SK-N-DZ (cell line): ENCODE results near the gene SPA17.

Experiments used
- DNase-seq: peaks from one replicate; pipeline ENCODE4 v3.0.0-alpha.2; 2015; ENCODE audit warnings: low spot score

SPA17 gene

DNA sequence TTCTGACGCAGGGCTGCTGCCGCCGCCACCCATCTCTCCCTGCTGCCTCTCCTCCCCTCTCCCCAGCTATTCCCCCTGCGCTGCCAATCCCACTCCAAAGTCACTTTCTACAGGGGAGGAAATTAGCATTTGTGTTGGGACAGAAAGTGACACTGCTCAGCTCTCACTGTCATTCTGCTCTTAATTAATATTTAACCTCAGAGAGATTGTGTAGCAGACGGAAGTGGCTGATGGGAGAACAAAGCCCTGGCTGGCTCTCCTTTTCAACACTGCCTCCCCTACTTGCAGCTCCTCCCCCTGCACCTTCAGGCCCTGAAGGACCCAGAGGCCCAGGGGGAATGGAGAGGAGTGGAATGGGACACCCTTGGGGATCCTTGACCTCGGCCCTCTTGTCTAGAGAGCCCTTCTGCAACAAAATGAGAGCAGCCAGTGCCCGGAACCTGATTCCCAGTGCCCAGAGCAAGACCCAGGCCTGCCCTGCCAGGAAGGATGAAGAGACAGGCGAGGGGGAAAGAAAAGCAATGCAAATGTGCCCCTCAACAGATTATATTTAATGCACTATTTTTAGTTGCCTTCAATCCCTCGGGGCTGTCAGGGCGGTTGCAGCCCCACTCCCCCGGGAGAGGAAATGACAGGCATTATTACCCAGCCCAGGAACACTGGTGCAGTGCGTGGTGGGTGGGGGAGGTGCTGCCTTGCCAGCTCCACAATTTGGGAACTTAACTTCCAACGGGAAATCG is 51.4 kb downstream of the SPA17 start:
- no peak for DNase-seq

DNA sequence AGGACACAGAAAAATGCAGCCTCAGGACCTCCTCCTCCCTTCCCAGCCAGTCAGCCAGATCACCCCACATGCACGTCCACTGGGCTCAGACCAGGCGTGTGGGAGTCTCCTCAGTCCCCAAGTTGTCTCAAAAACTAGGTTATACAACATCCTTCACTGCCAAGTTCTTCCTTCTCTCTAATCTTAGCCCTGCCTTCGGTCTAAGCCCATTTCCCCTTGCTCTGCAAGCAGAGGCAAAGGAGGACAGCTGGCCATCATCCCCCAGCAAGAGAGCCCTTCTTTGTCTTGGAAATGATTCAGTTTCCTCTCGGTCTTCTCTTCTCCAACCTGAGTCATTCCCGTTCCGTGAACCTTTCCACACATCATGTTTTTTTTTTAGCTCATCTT is 52.0 kb downstream of the SPA17 start:
- DNase-seq, result no peak

DNA sequence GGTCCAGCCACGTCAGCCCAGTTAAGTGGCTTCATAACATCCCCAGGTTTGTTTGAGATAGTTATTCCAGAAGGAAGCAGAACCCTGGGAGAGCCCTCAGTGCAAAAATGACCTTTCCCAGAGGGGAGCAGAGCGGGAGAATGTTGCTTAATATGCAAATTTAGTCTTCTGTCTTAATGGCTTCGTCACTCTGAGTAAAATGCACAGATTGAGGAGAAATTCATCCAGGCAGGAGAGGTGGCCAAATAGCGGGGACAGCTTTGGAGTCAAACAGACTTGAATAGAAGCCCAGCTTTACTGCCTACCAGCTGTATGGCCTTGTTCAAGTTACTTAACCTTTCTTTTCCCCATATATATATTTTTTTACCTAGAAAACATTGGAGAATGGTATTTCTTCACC is 53.8 kb downstream of the SPA17 start:
- DNase-seq, result no peak

DNA sequence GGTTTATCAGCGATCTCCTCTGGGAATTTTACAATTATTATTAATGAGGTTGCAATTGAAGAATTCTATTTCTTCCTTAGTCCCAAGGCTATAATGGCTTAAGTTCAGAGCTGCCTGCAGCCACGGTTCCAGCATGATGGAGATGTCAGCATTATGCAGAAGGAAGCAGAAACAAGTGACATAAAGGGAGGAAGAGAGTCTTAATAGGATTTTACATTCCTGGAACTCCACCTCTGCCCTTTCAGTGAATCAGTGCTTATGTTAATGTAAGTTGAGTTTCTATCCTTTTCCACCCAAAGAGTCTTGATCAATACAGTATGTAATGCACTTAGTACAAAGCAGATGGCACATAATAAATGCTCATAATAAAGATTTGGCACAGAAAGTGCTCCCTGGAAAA is 54.4 kb downstream of the SPA17 start:
- no peak for DNase-seq

DNA sequence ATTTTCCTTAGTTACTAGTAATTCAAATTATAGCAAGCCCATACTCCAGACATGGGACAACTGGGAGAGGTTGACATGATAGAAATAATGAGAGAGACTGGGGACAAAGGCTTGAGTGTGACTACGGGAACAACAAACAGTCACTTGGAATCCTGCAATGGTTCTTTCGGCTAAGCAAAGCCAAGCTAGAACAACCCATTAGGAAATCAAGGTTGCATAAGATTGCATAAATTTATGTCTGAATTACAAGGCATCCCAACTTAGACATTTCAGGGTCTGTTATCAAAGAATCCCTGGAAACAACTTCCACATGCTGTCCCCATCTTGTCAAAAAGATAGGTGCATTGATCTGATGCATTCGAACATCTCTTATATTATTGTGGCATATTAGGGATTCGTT is 55.9 kb downstream of the SPA17 start:
- DNase-seq, result no peak

DNA sequence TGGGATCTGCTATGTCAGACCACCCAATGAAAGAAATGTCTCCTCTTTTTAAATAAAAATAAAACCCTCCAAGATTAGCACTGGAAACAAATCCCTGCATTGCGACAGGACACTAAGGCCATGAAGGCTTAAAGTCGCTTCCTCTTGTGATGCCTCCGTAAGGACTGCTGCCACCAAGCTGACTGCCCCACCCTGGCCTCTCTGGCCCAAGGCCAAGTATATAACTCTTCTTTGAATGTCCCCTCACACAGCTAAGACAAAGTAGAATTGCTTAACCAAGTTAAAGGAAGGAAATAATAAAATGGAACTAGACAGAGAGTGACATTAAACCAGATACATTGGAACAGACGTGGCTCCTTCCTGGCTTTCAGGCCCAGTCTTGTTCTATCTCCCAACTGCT is 58.5 kb downstream of the SPA17 start:
- DNase-seq, result no peak

DNA sequence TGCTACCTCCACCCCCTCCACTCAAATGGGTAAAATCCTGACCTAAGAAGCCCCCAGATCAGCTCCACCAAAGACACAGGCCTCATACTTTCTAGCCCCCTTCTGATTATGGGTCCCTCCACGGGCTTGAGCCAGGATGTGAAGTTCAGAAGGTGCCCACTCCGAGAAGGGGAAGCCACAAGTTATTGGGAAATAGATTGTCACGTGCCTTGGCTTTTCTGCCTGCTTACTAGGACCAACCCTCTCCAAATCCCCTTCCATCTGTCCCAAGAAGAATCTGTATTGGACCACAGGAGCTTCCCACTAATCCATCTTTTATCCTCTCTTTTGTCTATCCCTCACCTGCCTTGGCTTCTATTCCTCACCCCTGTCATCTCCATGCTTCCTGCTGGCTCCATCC is 63.0 kb downstream of the SPA17 start:
- no peak for DNase-seq

DNA sequence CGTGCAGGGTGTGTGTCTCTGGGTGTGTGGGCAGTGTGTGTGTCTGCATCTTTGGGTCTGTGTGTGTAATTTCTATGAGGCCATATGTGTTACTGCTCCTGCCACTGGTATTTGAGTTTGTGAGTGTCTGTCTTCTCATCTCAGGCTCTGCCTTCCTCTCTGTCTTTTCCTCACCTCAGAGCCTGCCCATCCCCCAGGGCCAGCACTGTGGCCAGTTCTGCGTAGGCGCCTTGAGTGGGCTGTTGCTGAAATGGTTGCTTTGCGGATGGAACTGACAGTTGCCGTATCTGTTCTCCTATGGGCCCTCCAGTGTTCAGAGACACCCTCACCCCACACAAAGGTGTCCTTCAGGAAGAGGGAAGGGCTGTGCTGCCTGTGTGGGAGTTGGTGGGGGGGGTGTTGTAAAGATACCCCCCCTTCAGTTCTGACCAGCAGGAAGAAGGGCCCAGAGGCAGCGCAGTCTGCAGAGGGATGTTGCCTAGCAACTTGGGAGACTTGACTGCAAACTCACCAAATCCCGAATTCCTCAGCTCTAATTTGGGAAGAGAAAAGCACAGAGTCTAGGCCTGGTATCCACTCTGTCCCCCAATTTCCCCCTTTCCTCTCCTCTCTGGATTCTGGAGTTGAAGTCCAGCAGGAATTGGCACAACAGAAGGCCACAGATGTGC is 64.1 kb downstream of the SPA17 start:
- no peak for DNase-seq

DNA sequence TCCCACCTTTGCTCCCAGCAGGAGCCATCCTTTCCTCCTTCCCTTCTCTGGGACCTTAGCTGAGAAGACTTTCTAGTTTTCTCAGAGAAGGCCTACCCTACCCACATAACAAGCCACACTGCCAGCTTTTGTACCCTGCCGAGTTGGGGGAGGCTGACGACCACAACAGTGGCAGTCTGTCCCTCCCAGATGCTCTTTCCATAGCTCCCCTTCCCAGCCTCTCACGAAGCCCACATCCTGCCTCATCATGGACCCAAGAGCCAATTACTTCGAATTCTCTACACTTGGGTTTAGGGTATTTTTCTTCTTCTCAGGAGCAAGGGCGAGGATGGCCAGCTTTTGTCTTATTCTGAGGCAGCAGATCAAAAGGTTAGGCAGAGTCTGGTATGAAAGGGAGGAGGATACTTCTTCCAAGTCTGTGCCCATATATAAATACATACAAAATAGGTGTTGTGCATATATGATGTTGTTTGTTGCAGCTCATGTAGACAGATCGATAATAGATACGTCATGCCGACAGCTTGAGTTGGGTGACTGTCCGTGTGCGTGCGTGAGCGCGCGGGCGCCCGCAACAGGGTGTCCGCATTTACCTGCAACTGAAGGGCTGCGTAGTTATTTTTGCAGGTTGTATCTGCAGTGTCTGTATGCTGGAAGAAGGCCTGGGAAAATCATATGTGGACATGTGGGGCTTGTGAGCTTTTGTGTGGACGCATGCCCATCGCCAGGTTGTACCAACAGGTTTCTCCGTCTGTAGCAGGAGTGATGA is 65.2 kb downstream of the SPA17 start:
- DNase-seq, result no peak

DNA sequence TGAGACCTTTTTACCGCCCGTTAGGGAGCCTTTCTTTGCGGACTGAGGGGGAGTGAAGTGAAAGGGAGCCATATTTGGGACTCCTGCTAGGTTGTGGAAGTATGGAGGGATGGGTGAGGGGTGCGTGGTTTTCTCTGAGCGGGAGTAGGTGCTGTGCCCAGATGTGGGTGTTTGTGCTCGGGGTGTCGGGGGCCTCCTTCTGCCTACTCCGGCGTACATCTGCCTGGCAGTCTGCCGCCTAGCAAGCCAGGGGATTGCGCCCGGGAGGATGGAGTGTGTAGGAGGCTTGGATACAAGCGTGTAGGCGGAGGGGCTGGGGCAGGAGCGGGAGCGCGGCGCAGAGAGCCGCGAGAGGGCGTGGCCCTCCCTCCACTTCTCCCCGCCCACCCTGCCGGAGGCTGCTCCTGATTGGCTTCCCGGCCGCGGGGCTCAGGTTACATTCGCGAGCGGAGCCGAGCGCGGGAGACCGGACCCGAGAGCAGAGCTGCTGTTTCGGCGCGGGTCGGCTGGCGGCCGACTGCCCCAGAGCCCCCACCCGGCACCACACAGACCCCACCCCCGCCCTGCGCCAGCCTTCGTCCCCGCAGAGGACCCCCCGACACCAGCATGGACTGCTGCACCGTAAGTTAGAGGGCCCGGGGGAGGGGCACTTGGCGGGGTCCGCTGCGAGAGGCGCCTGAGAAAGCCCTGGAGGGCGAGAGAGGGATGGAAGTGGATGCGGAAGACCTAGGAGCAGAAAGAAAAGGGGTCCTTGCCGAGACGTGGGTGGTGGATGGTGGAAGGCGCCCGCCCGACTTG is 66.0 kb downstream of the SPA17 start, which contains the start of gene NRGN:
Gene NRGN, plus strand, starts transcription at position 464 of the 798 bp plus-strand sequence. Its CDS starts 143 bp downstream, at position 607.
- peak; percentile 85 for DNase-seq

DNA sequence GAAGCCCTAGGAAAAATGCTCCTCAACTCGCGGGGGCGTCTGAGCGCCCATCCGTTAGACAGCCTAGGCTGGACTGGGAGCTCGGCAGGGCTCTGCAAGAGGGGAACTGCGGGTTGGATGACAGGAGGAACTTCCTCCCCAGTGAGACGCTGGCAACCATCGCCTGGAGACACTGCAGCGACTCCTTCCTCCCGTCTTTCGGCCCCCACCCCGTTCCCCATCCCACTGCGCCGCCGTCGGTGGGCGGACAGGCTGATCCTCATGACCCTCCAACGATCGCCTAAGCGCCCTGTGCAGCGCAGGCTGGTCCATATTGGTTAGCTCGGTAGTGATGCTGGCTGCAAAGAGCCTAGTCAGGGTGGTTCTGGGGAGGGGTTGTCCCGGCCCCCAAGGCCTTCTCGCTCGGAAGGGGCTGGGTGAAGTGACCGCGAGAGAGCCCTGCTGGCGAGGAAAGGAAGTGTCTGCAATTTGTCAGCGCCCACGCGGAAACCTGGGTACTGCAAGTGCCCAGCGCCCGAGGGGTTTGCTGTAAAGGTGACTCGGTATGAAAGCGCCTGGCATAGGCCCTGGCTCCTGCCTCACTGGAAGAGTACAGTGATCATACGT is 66.7 kb downstream of the SPA17 start:
- DNase-seq, result peak; percentile 38

DNA sequence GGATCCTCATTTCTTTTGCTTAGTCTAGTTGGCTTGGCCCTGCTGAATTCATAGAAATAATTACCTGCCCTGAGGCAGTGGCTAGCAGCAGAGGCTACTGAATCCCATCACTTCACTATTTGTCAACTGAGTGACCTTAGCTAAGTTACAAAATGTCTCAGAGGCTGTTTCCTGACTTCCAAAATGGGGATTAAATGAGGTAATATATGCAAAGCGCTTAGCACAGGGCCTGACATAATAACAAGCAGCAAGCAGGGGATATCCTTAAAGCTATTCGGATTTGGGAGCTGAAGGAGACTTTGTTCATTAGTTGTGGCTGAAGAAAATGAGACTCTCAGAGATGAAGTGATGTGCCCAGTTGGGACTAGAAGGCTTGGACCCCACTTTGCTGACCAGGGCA is 68.9 kb downstream of the SPA17 start:
- no peak for DNase-seq

DNA sequence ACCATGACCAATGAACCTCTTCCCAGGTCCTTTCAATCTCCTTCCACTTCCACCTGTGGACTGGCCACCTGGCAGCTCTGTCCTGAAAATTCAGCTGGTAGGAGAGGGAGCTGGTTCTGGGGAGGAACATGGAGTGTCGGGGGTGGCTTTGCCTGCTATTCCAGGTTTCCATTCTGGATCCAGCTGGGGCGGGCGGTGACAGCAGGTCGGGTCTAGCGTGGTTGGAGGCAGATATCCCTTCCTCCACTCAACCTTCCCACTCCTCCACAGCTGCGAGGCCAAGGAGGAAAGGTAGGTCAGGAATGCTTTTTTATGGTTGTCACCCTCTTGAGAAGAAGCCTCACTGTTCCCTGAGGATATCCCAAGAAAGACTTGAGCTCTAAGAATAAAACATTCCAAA is 69.3 kb downstream of the SPA17 start:
- DNase-seq, result no peak

DNA sequence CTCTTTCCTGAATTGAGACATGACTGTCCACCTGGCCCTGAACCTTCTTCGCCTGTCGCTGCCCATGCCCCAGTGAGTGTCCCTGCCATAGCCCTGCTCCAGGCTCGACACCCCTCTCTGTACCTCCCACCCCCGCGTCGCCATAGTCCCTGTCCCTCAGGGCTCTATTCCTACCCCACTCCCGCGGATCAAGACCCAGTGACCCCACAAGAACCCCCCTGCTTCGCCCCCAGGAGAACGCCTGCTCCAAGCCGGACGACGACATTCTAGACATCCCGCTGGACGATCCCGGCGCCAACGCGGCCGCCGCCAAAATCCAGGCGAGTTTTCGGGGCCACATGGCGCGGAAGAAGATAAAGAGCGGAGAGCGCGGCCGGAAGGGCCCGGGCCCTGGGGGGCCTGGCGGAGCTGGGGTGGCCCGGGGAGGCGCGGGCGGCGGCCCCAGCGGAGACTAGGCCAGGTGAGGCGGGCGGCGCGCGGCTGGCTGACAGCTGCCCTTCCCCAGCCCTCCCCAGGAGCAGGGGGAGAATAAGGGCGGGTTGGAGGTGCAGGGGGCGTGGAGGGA is 71.6 kb downstream of the SPA17 start:
- no peak for DNase-seq

DNA sequence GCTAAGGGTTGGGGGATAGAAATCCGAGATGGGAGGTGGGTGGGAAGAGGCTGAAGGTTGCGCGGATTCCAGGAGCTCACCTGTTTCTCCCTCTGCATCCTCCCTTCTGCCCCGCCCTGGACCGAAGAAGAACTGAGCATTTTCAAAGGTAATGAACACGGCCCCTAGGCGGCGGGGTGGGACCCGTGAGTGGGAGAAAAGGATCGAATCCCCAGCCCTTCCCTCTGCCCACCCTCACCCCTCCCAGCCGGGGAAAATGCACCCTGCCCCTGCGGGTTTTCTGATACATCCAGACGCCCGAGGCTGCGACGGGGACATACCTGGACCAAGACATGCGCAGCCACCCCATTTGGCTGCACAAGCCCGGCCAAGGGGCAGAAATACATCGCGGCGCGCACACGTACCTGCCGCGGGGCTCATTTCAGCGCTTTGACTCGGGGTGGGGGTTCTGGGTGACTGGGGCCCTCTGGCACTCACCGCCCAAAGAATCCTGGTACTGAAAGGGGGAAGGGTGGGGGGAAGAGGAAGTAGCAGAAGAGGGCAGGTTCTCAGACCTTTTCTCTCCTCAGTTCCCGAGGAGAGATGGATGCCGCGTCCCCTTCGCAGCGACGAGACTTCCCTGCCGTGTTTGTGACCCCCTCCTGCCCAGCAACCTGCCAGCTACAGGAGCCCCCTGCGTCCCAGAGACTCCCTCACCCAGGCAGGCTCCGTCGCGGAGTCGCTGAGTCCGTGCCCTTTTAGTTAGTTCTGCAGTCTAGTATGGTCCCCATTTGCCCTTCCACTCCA is 72.3 kb downstream of the SPA17 start:
- DNase-seq, result no peak

DNA sequence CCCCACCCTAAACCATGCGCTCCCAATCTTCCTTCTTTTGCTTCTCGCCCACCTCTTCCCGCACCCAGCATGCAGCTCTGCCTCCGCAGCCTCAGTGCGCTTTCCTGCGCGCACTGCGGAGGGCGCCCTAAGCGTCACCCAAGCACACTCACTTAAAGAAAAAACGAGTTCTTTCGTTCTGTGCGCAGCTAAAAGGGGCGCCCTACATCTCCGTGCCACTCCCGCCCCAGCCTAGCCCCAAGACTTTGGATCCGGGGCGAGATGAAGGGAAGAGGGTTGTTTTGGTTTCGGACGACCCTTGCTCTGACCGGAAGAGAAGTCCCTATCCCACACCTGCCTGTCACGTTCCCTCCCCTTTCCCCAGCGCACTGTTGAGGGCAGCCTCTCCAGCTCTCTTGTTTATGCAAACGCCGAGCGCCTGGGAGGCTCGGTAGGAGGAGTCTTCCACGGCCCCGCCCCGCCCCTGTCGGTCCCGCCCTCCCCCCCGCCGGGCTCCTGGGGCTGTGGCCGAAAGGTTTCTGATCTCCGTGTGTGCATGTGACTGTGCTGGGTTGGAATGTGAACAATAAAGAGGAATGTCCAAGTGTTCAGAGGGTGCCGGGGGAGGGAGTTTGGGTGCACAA is 73.0 kb downstream of the SPA17 start:
- no peak for DNase-seq
